ENCODE results near the gene CLSTN2. TPM values are rescaled to one million over a fixed set of nuclear protein-coding genes. Genes with fewer than 3 reads are reported as not detected.

Gene CLSTN2
- total and polyA plus RNA-seq, 9 donors: 28.9 to 263 (median 134) TPM

DNA sequence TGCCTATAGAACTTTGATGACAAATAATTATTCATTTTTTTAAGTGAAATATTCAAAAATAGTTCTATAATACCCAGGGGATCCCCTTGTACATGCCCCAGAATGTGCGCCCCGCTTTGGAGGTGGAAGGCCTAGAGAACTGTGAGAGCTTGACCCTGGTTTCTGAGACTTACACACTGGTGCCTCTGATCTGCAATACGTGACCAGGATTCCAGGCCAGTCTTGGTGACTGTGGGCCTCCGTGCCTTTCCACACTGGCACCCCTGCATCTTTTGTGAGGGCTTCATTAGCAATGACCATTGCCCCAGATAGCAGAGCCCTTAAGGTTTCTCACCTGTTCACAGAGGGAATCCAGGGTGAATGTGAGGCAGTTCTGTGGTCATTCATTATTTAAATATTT, 44.0 kb downstream of the CLSTN2 start:
- no peak overlapping the region for H3K4me3 ChIP-seq
- H3K27me3 ChIP-seq: no peaks in the 10 kb centered on the region
- peaks cover 1% of the 10 kb centered on the region for H3K4me1 ChIP-seq (ENCODE audit: insufficient read depth)
- 94 to 96% (median 94%) methylated on average over 4 of the region's 4 CpGs for WGBS, 3 donors
- H3K9me3 ChIP-seq: no peaks in the 10 kb centered on the region
- no peak for DNase-seq
- no peak for TF ChIP-seq EP300 (IDR thresholded peaks at IDR 0.05)
- TF ChIP-seq, protein P1, sequence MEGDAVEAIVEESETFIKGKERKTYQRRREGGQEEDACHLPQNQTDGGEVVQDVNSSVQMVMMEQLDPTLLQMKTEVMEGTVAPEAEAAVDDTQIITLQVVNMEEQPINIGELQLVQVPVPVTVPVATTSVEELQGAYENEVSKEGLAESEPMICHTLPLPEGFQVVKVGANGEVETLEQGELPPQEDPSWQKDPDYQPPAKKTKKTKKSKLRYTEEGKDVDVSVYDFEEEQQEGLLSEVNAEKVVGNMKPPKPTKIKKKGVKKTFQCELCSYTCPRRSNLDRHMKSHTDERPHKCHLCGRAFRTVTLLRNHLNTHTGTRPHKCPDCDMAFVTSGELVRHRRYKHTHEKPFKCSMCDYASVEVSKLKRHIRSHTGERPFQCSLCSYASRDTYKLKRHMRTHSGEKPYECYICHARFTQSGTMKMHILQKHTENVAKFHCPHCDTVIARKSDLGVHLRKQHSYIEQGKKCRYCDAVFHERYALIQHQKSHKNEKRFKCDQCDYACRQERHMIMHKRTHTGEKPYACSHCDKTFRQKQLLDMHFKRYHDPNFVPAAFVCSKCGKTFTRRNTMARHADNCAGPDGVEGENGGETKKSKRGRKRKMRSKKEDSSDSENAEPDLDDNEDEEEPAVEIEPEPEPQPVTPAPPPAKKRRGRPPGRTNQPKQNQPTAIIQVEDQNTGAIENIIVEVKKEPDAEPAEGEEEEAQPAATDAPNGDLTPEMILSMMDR (IDR thresholded peaks at IDR 0.05): no peak
- no peak for TF ChIP-seq POLR2A (IDR thresholded peaks at IDR 0.05)
- intact Hi-C loops (cut with DNase I): no loop called here
- no peak overlapping the region for H3K27ac ChIP-seq
- H3K36me3 ChIP-seq: no peaks in the 10 kb centered on the region

- H3K9me3 ChIP-seq: no peaks in the 10 kb centered on the region
- H3K36me3 ChIP-seq: no peaks in the 10 kb centered on the region
- no peak for DNase-seq
- intact Hi-C loops (cut with DNase I): no loop called here
- no peaks in the 10 kb centered on the region for H3K27me3 ChIP-seq
- H3K4me1 ChIP-seq (ENCODE audit: insufficient read depth): peaks cover 1% of the 10 kb centered on the region
- WGBS, 3 donors: 89 to 98% (median 93%) methylated on average over 1 of the region's 1 CpG
- no peak for TF ChIP-seq EP300 (IDR thresholded peaks at IDR 0.05)
- no peak for TF ChIP-seq POLR2A (IDR thresholded peaks at IDR 0.05)
- TF ChIP-seq, protein P1 (IDR thresholded peaks at IDR 0.05): no peak
- no peak overlapping the region for H3K4me3 ChIP-seq
- H3K27ac ChIP-seq: no peak overlapping the region
Observed at GRCh38 chr3:139979991-139980390, 45.0 kb downstream of the CLSTN2 start.

- Histone ChIP-seq H3K27me3 (no peaks in the 10 kb centered on the region), H3K36me3 (no peaks in the 10 kb centered on the region), H3K9me3 (no peaks in the 10 kb centered on the region), H3K27ac (no peak overlapping the region), H3K4me3 (no peak overlapping the region), H3K4me1 (ENCODE audit: insufficient read depth) (peaks cover 1% of the 10 kb centered on the region)
- TF ChIP-seq POLR2A (IDR thresholded peaks at IDR 0.05) (no peak), EP300 (IDR thresholded peaks at IDR 0.05) (no peak)
- TF ChIP-seq, protein P1 (IDR thresholded peaks at IDR 0.05): no peak
- intact Hi-C loops (cut with DNase I): no loop called here
- DNase-seq: no peak
- 86 to 89% (median 86%) methylated on average over 1 of the region's 1 CpG for WGBS, 3 donors
Observed at GRCh38 chr3:139982404-139982803, 47.4 kb downstream of the CLSTN2 start.

DNA sequence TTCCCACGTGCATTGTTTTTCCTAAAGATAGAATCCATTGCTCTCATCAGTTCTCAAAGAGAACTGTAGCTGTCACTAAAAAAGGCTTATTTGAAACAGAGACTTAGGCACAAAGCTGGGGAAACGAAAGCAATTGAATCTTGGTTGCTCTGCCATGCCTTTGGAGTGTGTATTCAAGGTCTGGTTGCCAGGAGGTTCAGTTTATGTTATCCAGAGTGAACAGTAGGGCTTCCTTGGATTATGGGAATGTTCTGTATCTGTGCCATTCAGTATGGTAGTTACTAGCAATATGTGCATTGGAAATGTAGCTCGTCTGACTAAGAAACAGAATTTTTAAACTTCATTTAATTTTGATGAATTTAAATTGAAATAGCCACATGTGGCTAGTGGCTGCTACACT, 50.6 kb downstream of the CLSTN2 start:
- Histone ChIP-seq H3K9me3 (no peaks in the 10 kb centered on the region), H3K4me3 (no peak overlapping the region), H3K36me3 (no peaks in the 10 kb centered on the region), H3K27me3 (no peaks in the 10 kb centered on the region), H3K27ac (no peak overlapping the region), H3K4me1 (ENCODE audit: insufficient read depth) (no peaks in the 10 kb centered on the region)
- TF ChIP-seq, protein P1 (IDR thresholded peaks at IDR 0.05): no peak
- no peak for TF ChIP-seq EP300 (IDR thresholded peaks at IDR 0.05)
- TF ChIP-seq POLR2A (IDR thresholded peaks at IDR 0.05): no peak
- intact Hi-C loops (cut with DNase I): no loop called here
- no peak for DNase-seq
- 82 to 90% (median 85%) methylated on average over 3 of the region's 3 CpGs for WGBS, 3 donors
